SHP77 treated with DMSO at 0.1 percent for 48 hours (cell line): ENCODE results near the gene CYB5R4.
"Not testable (repeated sequence)": the region's sequence is repeated elsewhere in the genome, so short reads cannot be mapped to it uniquely, and the experiment has no call there.

Experiments
- DNase-seq: peaks from one replicate; lab custom pipeline; 2025; lab: John Stamatoyannopoulos, UW

Gene CYB5R4

GRCh38 chr6:83911278-83911677 is 51.8 kb downstream of the CYB5R4 start:
- DNase-seq: no peak

- no peak for DNase-seq
Observed at GRCh38 chr6:83914953-83915352, 55.5 kb downstream of the CYB5R4 start.

GRCh38 chr6:83917001-83917400 is 57.5 kb downstream of the CYB5R4 start:
- no peak for DNase-seq

GRCh38 chr6:83920017-83920416 is 60.5 kb downstream of the CYB5R4 start:
- DNase-seq: no peak

- no peak for DNase-seq
Observed at GRCh38 chr6:83921315-83921714, 61.8 kb downstream of the CYB5R4 start.

GRCh38 chr6:83927470-83927869 is 68.0 kb downstream of the CYB5R4 start:
- DNase-seq: no peak

GRCh38 chr6:83928286-83928685 is 68.8 kb downstream of the CYB5R4 start:
- DNase-seq: no peak

GRCh38 chr6:83946201-83946833 is 86.8 kb downstream of the CYB5R4 start:
- not testable (repeated sequence) for DNase-seq

- not testable (repeated sequence) for DNase-seq
Observed at GRCh38 chr6:83947983-83948382, 88.5 kb downstream of the CYB5R4 start.

- no peak for DNase-seq
Observed at GRCh38 chr6:83948851-83949250, 89.4 kb downstream of the CYB5R4 start.

GRCh38 chr6:83951423-83951822 is 91.9 kb downstream of the CYB5R4 start:
- not testable (repeated sequence) for DNase-seq

GRCh38 chr6:83952830-83953229 is 93.3 kb downstream of the CYB5R4 start:
- DNase-seq: no peak

GRCh38 chr6:83954371-83954770 is 94.9 kb downstream of the CYB5R4 start:
- no peak for DNase-seq

GRCh38 chr6:83958241-83958685 is 98.8 kb downstream of the CYB5R4 start:
- DNase-seq: no peak

- no peak for DNase-seq
Observed at GRCh38 chr6:83960664-83961063, 101.2 kb downstream of the CYB5R4 start.

GRCh38 chr6:83962582-83962981 is 103.1 kb downstream of the CYB5R4 start:
- no peak for DNase-seq

- DNase-seq: no peak
Observed at GRCh38 chr6:83966539-83966938, 107.0 kb downstream of the CYB5R4 start.

GRCh38 chr6:83970582-83970981 is 111.1 kb downstream of the CYB5R4 start:
- no peak for DNase-seq

GRCh38 chr6:83974409-83975050 is 115.0 kb downstream of the CYB5R4 start:
- DNase-seq: no peak

GRCh38 chr6:83976037-83976755 is 116.7 kb downstream of the CYB5R4 start:
- DNase-seq: no peak

- no peak for DNase-seq
Observed at GRCh38 chr6:83976871-83977270, 117.4 kb downstream of the CYB5R4 start.

- no peak for DNase-seq
Observed at GRCh38 chr6:83978324-83978734, 118.8 kb downstream of the CYB5R4 start.

GRCh38 chr6:83978997-83979396 is 119.5 kb downstream of the CYB5R4 start:
- DNase-seq: no peak
